Smooth muscle cell (in vitro differentiated cells): ENCODE data around the gene ABCB9. TPM values are rescaled to one million over a fixed set of nuclear protein-coding genes. Genes with fewer than 3 reads are reported as not detected.

Source experiments
- DNase-seq: peaks from one replicate; lab custom pipeline; 2025; ENCODE audit not compliant: unreplicated experiment; lab: John Stamatoyannopoulos, UW
- H2AFZ ChIP-seq: fragments of 200-600 bp; sonication (generic); 2 replicates; pipeline ENCODE4 v1.6.0; 2016; ENCODE audit warnings: antibody characterized with exemption, low read depth, mild to moderate bottlenecking
- H3F3A ChIP-seq: fragments of 200-600 bp; sonication (generic); 2 replicates; pipeline ENCODE4 v1.6.0; 2017; ENCODE audit warnings: antibody characterized with exemption, low read depth
- H3K27ac ChIP-seq: fragments of 200-600 bp; sonication (generic); 2 replicates; pipeline ENCODE4 v1.5.1; 2016; ENCODE audit warnings: low read depth, mild to moderate bottlenecking
- H3K27me3 ChIP-seq: fragments of 200-600 bp; sonication (generic); 2 replicates; pipeline ENCODE4 v1.6.1; 2016; ENCODE audit warnings: low read depth, mild to moderate bottlenecking
- H3K36me3 ChIP-seq: fragments of 200-600 bp; sonication (generic); 2 replicates; pipeline ENCODE4 v1.5.1; 2016; ENCODE audit warnings: low read depth
- H3K4me1 ChIP-seq: fragments of 200-600 bp; sonication (generic); 2 replicates; pipeline ENCODE4 v1.5.1; 2016; ENCODE audit warnings: low read depth
- H3K4me2 ChIP-seq: fragments of 200-600 bp; sonication (generic); 2 replicates; pipeline ENCODE4 v1.6.0; 2016; ENCODE audit warnings: mild to moderate bottlenecking
- H3K4me3 ChIP-seq: fragments of 200-600 bp; sonication (generic); 2 replicates; pipeline ENCODE4 v1.5.1; 2016; ENCODE audit warnings: mild to moderate bottlenecking
- H3K79me2 ChIP-seq: fragments of 200-600 bp; sonication (generic); 2 replicates; pipeline ENCODE4 v1.6.0; 2016; ENCODE audit warnings: low read depth, mild to moderate bottlenecking
- H3K9ac ChIP-seq: fragments of 200-600 bp; sonication (generic); 2 replicates; pipeline ENCODE4 v1.6.0; 2016; ENCODE audit warnings: low read depth
- H3K9me3 ChIP-seq: fragments of 200-600 bp; sonication (generic); replicated peaks from 2 replicates; pipeline ENCODE4 v1.5.1; 2016; ENCODE audit warnings: low read depth
- H4K20me1 ChIP-seq: fragments of 200-600 bp; sonication (generic); 2 replicates; pipeline ENCODE4 v1.6.0; 2016; ENCODE audit warnings: low read depth
- CTCF ChIP-seq: fragments of 200-600 bp; sonication (generic); IDR thresholded peaks from 2 replicates; pipeline ENCODE4 v1.5.1; 2017; ENCODE audit warnings: borderline replicate concordance, mild to moderate bottlenecking, antibody characterized with exemption; ENCODE audit not compliant: insufficient read depth, poor library complexity, severe bottlenecking
- WGBS: methylation state at CpG from one replicate; pipeline ENCODE4 v1.1.7; 2016; ENCODE audit warnings: low lambda C conversion rate; 5-methylcytosine and 5-hydroxymethylcytosine counted together
- polyA plus RNA-seq: library from polyadenylated mRNA; unstranded; fragments of >200 nt; fragmentation: Nextera tagmentation; extraction: Ambion mirVana; gene quantifications from 2 replicates; pipeline ENCODE4 v1.2.1, GENCODE V29; 2016
- total RNA-seq: library from RNA; depleted of rRNA; stranded (reverse); fragments of >200 nt; gene quantifications from 2 replicates; pipeline ENCODE4 v1.2.3, GENCODE V29; 2014

ABCB9 gene
- total and polyA plus RNA-seq, 2 experiments from 2014 or later: 8.0 to 8.2 TPM

- Histone ChIP-seq H3K4me3 (no peak overlapping the region), H3K9me3 (no peaks in the 10 kb centered on the region), H3F3A (no peaks in the 10 kb centered on the region), H3K27me3 (no peaks in the 10 kb centered on the region), H2AFZ (no peak overlapping the region), H3K79me2 (no peaks in the 10 kb centered on the region), H3K27ac (no peak overlapping the region), H3K4me1 (no peaks in the 10 kb centered on the region), H4K20me1 (no peaks in the 10 kb centered on the region), H3K9ac (no peak overlapping the region), H3K36me3 (no peaks in the 10 kb centered on the region), H3K4me2 (no peak overlapping the region)
- 98% methylated on average over 24 of the region's 25 CpGs for WGBS
- no peak for TF ChIP-seq CTCF
- DNase-seq: no peak
Measured at GRCh38 chr12:122997343-122998250, 31.3 kb upstream of the ABCB9 start.

GRCh38 chr12:122996621-122997342, 30.5 kb upstream of the ABCB9 start:
- Histone ChIP-seq H3K9me3 (no peaks in the 10 kb centered on the region), H3K27ac (no peak overlapping the region), H2AFZ (no peak overlapping the region), H3K79me2 (no peaks in the 10 kb centered on the region), H4K20me1 (no peaks in the 10 kb centered on the region), H3K9ac (no peak overlapping the region), H3F3A (no peaks in the 10 kb centered on the region), H3K36me3 (no peaks in the 10 kb centered on the region), H3K4me3 (no peak overlapping the region), H3K27me3 (no peaks in the 10 kb centered on the region), H3K4me2 (no peak overlapping the region), H3K4me1 (no peaks in the 10 kb centered on the region)
- 94% methylated on average over 14 of the region's 16 CpGs for WGBS
- TF ChIP-seq CTCF: no peak
- no peak for DNase-seq

- no peaks in the 10 kb centered on the region for H3K9me3 ChIP-seq
- no peak for TF ChIP-seq CTCF
- no peak overlapping the region for H3K9ac ChIP-seq
- WGBS: 94% methylated on average over 7 of the region's 7 CpGs
- no peaks in the 10 kb centered on the region for H4K20me1 ChIP-seq
- H2AFZ ChIP-seq: no peak overlapping the region
- no peak for DNase-seq
- H3K4me3 ChIP-seq: no peak overlapping the region
- H3K27ac ChIP-seq: no peak overlapping the region
- H3K4me1 ChIP-seq: no peaks in the 10 kb centered on the region
- no peak overlapping the region for H3K4me2 ChIP-seq
- no peaks in the 10 kb centered on the region for H3K27me3 ChIP-seq
- no peaks in the 10 kb centered on the region for H3F3A ChIP-seq
- no peaks in the 10 kb centered on the region for H3K79me2 ChIP-seq
- no peaks in the 10 kb centered on the region for H3K36me3 ChIP-seq
Measured at GRCh38 chr12:122996188-122996601, 29.9 kb upstream of the ABCB9 start.
